NCI-H2227 treated with DMSO at 0.1 percent for 48 hours (cell line): ENCODE measurements around the gene CDON.
"Not testable (repeated sequence)": the region's sequence is repeated elsewhere in the genome, so short reads cannot be mapped to it uniquely, and the experiment has no call there.

Source experiments
- DNase-seq: peaks from one replicate; lab custom pipeline; 2025; lab: John Stamatoyannopoulos, UW

The CDON gene

DNA sequence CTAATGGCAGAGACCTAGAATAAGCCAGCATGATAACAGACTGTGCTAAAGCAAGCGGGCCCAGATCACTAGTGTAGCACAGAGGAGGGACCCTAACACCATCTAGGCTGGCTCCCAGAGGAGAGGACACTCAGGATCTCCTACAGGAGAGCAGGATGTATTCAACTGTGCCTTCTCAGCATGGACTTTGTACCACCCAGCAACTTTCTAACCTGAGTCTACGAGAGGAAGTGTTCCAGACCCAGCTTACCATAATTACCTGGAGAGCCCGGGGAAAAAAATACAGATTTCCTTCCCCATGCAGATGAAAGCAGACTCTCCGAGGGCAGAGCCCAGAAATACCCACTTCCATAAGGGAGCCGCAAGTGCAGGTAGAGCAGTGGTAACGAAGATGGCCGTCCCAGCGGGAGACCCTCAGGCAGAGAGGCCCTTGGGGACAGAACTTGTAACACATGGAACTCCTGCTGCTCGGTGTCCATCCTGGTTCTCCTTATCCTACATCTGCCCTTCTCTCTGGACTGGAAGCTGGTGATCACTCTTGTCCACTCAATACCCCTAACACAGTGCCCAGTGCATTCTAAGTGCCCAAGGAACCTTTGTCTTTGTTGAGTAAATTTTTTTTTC is 138.2 kb downstream of the CDON start:
- DNase-seq = no peak

DNA sequence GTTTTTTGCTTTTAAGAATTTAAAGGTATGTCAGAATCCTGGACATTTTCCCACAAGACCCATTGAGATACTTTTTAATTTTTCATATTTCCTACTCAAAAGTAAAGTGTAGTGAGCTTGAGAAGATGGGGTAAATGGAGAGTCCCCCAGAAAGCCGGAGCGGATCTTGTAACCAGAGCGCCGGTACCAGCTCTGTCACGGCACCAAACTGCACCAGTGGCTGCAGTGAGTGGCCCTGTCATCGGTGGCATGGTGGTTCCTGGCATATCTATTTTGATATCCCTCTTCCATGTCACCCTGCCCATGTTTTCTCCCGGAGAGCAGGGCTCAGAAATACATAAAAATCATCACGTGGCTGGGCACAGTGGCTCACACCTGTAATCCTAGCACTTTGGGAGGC is 139.0 kb downstream of the CDON start:
- DNase-seq = no peak

DNA sequence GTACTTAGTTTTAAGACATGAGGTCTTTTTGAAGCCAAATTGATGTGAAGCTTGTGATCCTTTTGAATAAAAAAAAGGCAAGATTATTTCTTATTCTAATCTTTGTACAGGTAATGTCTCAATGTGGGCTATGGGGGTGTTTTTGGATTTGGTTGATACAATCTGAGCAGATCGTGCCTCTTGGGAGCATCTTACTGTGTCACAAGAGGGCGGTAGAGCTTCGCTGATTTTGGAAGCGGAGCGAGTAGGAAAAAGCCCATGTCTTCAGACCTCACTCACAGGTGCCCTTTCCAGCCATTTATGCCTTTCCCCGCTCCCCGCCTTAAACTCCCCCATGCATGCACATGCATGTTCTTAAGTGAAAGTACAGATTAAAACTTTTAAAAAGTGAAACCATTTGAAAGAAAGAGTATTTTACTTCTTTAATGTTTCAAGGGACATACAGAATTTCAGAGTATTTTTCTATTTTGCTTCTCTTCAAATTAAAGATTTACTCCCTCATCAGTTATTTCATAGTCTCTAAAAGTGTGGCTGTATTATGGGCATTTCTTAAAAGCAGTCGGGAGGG is 139.6 kb downstream of the CDON start:
- DNase-seq = peak; percentile 39

DNA sequence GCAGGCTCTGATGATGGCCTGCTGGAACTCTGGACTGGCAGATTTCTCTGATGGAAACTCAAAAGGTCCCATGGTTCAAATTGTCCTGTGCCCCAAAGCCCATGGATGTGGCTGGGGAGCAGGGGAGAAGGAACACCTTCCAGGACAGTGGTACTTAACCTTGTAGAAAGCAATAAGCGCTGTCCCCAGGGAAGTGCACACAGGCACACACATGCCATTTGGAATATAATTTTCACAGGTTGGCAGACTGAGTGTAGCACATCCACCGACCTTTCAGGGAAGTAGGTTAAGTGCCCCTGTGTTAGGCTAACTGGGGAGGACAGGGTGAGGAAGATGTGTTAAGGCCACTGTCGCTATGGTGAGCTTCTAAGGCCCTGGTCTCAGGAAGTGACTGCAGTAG is 140.5 kb downstream of the CDON start:
- DNase-seq = no peak

DNA sequence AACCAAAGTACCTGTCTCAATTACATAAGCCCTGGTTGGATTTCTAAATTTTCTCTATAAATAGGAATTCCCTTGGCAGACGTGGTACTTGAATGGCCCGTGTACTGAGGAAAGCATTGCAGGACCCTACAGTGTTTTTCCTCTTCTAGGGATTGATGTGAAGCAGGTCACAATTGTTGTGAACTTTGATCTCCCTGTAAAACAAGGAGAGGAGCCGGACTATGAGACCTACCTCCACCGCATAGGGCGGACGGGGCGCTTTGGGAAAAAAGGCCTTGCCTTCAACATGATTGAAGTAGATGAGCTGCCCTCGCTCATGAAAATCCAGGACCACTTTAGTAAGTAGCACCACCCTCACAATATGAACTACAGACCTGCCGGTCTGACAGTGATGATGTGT is 141.6 kb downstream of the CDON start:
- no peak for DNase-seq

DNA sequence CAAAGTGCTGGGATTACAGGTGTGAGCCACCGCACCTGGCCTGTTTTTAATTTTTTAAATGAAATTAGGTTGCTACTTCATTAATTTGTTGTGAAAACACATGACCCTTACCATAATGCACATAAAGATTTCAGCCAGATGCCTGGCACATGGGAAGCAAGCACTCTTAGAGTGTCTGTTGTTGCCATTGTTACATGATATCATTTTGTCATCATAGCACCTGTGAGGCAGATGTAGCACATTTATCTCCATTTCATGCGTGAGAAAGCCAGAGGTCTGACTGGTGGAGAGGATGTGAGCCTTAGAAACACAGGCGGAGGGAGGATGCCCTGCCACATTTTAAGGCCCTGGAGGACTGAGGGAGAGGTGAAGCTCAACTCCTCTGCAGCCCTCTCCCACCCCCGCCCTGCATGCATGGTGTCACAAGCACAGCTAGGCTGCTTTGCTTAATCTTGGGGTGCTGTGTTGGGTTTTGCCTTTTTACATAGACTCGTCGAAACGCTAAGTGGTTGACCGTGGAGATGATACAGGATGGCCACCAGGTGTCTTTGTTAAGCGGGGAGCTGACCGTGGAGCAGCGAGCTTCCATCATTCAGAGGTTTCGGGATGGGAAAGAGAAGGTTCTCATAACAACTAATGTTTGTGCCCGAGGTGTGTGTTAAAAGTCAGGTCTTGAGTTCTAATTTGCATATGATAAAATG is 144.4 kb downstream of the CDON start:
- no peak for DNase-seq

DNA sequence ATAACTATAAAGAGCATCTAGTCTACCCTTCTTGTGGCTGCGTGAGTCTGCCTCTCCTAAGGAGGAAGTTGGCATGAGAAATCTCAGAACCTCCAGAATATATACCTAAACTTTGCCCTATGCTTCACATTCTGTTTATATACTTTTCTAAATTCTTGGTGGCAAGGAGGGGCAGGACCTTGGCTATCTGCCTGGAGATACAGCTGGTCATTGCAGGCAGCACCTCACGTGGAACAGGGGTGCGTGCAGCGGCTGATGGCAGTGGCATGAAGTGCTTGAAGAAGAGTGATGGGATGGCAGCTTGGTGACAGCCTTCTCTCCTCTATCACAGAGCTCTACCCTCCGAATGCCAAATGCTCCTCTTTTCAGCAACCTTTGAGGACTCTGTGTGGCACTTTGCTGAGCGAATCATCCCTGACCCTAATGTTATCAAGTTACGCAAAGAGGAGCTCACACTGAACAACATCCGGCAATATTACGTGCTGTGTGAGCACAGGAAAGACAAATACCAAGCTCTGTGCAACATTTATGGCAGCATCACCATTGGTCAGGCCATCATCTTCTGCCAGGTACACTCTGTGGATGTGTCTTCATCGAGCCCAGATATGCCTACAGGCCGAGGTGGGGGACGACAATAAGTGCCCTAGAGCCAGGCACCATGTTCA is 145.9 kb downstream of the CDON start:
- DNase-seq = no peak

DNA sequence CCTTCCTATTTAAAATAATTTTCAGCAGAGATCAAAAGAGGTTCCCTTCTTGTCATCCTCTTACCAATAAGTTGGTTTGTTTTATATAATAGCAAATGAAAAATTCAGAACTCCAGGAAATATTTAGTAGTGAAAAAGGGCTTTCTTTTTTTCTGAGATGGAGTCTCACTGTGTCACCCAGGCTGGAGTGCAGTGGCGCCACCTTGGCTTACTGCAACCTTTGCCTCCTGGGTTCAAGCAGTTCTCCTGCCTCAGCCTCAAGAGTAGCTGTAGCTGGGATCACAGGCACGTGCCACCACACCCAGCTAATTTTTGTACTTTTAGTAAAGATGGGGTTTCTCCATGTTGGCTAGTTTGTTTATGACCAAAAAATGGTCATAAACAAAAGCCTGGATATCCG is 148.1 kb downstream of the CDON start:
- not testable (repeated sequence) for DNase-seq

DNA sequence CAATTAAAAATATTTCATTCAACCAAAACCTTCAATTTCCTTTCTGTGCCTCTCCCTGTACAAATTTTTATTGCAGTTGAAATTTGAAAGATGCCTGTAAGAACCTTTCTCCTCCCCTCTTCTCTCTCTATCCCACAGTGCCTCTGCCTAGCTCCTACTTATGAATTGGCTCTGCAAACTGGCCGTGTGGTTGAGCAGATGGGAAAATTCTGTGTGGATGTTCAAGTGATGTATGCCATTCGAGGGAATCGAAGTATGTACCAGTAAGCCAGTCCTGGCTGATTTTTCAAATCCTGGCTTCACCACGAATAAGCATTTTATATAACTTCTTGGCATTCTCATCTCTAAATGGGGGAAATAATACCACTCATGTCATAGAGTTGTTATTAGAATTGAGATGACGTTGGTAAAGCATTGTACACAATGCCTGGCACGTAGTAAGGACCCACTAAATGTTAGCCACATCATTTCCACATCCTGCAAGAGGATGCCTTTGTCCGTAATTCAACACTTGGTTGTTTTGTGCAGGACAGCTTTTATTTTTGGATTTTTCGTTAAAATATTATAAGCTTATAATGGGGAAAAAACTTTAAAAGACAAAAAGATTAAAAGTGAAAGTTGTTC is 152.3 kb downstream of the CDON start:
- no peak for DNase-seq
